SJSA1 (cell line): Measurements from ENCODE around the gene TGM1. TPM values are rescaled to one million over a fixed set of nuclear protein-coding genes. Genes with fewer than 3 reads are reported as not detected.
"Not testable (repeated sequence)": the region's sequence is repeated elsewhere in the genome, so short reads cannot be mapped to it uniquely, and the experiment has no call there.

ENCODE experiments used
- DNase-seq, 2 experiments: peaks; one replicate each; pipeline ENCODE4 v3.0.0-alpha.2; 2015 to 2020; ENCODE audit warnings: low spot score in 2 of 2, low read depth in 1 of 2
- H3K27ac ChIP-seq: fragments of 250-450 bp; sonication (Bioruptor Pico); 2 replicates; pipeline ENCODE4 v1.5.1; 2020; ENCODE audit warnings: mild to moderate bottlenecking, moderate library complexity
- H3K27me3 ChIP-seq: fragments of 250-450 bp; sonication (Bioruptor Pico); replicated peaks from 2 replicates; pipeline ENCODE4 v1.5.1; 2020; ENCODE audit warnings: mild to moderate bottlenecking, moderate library complexity
- H3K36me3 ChIP-seq: fragments of 250-450 bp; sonication (Bioruptor Pico); 2 replicates; pipeline ENCODE4 v1.5.1; 2020; ENCODE audit warnings: mild to moderate bottlenecking
- H3K4me1 ChIP-seq: fragments of 250-450 bp; sonication (Bioruptor Pico); replicated peaks from 2 replicates; pipeline ENCODE4 v1.6.1; 2021; ENCODE audit warnings: mild to moderate bottlenecking
- H3K4me3 ChIP-seq: fragments of 250-450 bp; sonication (Bioruptor Pico); 2 replicates; pipeline ENCODE4 v1.5.1; 2020; ENCODE audit warnings: mild to moderate bottlenecking
- H3K9me3 ChIP-seq: fragments of 250-450 bp; sonication (Bioruptor Pico); replicated peaks from 2 replicates; pipeline ENCODE4 v1.5.1; 2020; ENCODE audit warnings: mild to moderate bottlenecking
- total RNA-seq: library from RNA; depleted of rRNA; stranded (reverse); fragments of >200 nt; shearing (Covaris generic); gene quantifications from 2 replicates; pipeline ENCODE4 v1.2.3, GENCODE V29; 2014

The TGM1 gene
- total RNA-seq, 1 experiment from 2014 or later: 0.76 TPM

- Histone ChIP-seq H3K4me3 (peak within 1 kb of the TSS; percentile 47), H3K4me1 (peaks cover 13% of the 10 kb centered on the region), H3K36me3 (peaks cover 41% of the 10 kb centered on the region), H3K27ac (0 out of 2 replicates have a peak within 1 kb of the TSS, but pooled peaks have one; percentile 1), H3K27me3 (no peaks in the 10 kb centered on the region), H3K9me3 (no peaks in the 10 kb centered on the region)
- DNase-seq: peak; percentile 72 to 76
Observed at GRCh38 chr14:24215495-24216344, 47.3 kb downstream of the TGM1 start, which contains the start of gene MDP1. TSS of gene MDP1 (minus strand) at chr14:24216066. CDS start at chr14:24215955, 111 bp downstream.

GRCh38 chr14:24213866-24214662, 48.9 kb downstream of the TGM1 start:
- Histone ChIP-seq H3K9me3 (no peaks in the 10 kb centered on the region), H3K27me3 (no peaks in the 10 kb centered on the region), H3K4me1 (peaks cover 13% of the 10 kb centered on the region), H3K4me3 (peak overlapping the region; percentile 62), H3K27ac (no peak overlapping the region; the same call in 1 of the 2 replicates), H3K36me3 (peaks cover 56% of the 10 kb centered on the region)
- DNase-seq: no peak

DNA sequence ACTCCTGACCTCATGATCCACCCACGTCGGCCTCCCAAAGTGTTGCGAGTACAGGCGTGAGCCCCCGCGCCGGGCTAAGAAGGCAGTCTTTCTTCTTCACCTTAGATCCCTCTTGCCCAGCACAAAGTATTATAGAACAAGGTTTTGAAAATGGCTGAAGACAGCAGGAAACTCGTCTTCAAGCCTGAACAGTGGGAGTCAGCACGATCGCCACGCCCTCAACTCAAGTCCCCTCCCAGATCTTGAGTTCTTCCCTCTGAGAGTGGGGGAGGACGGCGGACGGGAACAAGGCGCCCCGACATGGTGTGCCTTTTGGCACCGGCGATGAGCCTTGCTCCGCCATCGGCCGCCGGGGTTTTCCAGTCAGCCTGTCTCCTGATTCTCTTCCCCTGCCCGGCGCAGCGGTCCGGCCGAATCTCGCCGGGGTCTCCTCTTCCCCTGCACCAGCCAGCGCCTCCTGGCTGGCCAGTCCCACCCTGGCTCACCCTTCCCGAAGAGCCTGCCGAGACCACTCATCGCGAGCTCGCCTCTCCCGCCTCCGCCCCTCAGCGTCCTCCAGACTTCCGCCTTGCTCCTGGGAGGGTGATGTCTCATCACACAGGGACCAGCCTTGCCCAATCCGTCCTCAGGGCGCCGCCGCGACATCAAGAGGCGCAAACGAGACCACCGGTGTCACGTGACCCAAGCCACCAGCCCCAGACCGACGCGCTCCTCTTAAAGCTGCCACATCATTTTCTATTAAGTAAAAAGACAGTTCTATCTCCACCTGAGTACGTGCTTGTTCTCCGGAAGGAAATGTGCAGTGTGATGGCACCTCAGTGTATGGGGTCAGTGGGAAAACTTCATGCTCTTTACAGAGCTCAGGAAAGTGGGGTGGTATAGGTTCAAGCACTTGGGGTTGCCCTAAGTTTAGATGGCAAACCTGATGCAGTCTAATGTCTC, 49.8 kb downstream of the TGM1 start, which contains the start of gene CHMP4A:
TSS of gene CHMP4A (minus strand) at position 565 of the 942 bp plus-strand sequence. CDS start at position 516, 49 bp downstream.
- Histone ChIP-seq H3K36me3 (peaks cover 55% of the 10 kb centered on the region), H3K27ac (peak within 1 kb of the TSS; percentile 93), H3K27me3 (no peaks in the 10 kb centered on the region), H3K4me1 (peaks cover 13% of the 10 kb centered on the region), H3K4me3 (peak within 1 kb of the TSS; percentile 62), H3K9me3 (no peaks in the 10 kb centered on the region)
- peak; percentile 97 to 98 for DNase-seq

DNA sequence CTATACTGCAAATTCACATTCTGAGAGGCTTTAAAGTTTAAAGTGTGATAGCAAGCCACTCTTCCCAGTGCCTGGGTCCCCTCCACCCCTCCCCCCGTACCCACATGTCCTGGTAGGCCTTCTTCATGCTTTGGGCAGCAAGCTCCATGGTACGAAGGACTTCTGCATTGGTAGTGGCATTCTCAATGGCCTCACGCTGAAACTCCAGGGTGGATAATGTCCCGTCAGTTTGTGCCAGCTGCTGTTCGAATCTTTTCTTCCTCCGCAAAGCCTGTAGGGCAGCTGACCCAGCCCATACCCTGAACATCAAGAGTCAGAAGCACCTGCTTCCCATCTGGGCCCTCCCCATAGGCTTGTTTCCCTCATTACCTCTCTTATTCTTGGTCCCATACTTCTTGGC, 51.7 kb downstream of the TGM1 start:
- Histone ChIP-seq H3K4me3 (no peak overlapping the region), H3K27me3 (no peaks in the 10 kb centered on the region), H3K4me1 (peaks cover 13% of the 10 kb centered on the region), H3K27ac (no peak overlapping the region), H3K9me3 (no peaks in the 10 kb centered on the region), H3K36me3 (peaks cover 55% of the 10 kb centered on the region)
- DNase-seq: no peak

- no peak overlapping the region for H3K27ac ChIP-seq
- H3K36me3 ChIP-seq: peaks cover 54% of the 10 kb centered on the region
- no peaks in the 10 kb centered on the region for H3K27me3 ChIP-seq
- DNase-seq: no peak
- peaks cover 4% of the 10 kb centered on the region; the same call in 1 of the 2 replicates for H3K4me1 ChIP-seq
- H3K4me3 ChIP-seq: no peak overlapping the region
- H3K9me3 ChIP-seq: no peaks in the 10 kb centered on the region
Observed at GRCh38 chr14:24207625-24208024, 55.4 kb downstream of the TGM1 start.

GRCh38 chr14:24207104-24207551, 55.8 kb downstream of the TGM1 start:
- Histone ChIP-seq H3K4me1 (peaks cover under 1% of the 10 kb centered on the region; the same call in 1 of the 2 replicates), H3K9me3 (no peaks in the 10 kb centered on the region), H3K36me3 (peaks cover 54% of the 10 kb centered on the region), H3K4me3 (no peak overlapping the region), H3K27me3 (no peaks in the 10 kb centered on the region), H3K27ac (no peak overlapping the region)
- DNase-seq: no peak

- no peaks in the 10 kb centered on the region for H3K4me1 ChIP-seq
- DNase-seq: no peak
- H3K4me3 ChIP-seq: no peak overlapping the region
- H3K36me3 ChIP-seq: peaks cover 50% of the 10 kb centered on the region
- no peak overlapping the region for H3K27ac ChIP-seq
- H3K9me3 ChIP-seq: no peaks in the 10 kb centered on the region
- H3K27me3 ChIP-seq: no peaks in the 10 kb centered on the region
Observed at GRCh38 chr14:24206260-24207103, 56.5 kb downstream of the TGM1 start.

DNA sequence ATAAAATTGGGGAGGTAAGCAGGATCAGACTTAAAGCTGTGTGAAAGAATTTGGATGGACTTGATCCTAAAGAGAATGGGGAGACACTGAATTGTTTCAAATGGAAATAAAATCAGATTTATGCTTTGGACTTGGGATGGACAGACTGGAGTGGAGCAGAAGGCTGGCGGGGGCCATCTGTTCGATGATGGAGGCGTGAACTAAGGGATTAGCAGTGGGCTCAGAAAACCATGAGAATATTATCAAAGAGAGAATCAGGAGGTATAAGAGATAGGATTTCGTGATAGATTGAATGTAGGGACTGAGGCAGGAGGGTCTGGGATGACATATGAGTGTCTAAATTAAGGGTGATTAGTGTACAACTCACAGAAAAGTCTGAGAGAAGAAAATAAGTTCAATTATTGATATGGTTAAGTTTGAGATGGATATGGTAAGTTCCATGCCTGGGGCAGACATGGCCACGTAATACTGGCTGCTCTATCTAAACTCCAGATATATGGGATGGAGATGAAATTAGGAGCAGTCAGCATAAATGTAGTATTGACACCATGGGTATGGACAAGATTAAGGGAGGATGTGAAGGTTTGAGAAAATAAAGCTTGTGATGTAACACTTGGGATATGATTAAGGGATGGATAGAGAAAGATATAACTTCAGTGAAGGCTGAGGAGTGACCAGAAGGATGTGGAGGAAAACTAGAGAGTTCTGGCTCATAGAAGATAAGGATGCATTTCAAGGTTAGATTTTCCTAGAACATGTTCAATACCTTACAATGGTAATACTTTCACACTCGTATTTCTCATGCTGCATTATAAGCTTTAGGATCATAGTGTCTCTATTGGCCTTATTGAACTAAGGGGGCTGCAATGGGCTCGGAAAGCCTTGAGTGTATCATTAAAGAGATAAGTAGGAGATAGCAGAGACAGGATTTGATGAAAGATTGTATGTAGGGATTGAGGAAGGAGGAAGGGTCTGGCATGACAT, 58.5 kb downstream of the TGM1 start:
- H3K4me1 ChIP-seq: no peaks in the 10 kb centered on the region
- no peak overlapping the region for H3K4me3 ChIP-seq
- no peaks in the 10 kb centered on the region for H3K27me3 ChIP-seq
- H3K36me3 ChIP-seq: peaks cover 30% of the 10 kb centered on the region
- no peaks in the 10 kb centered on the region for H3K9me3 ChIP-seq
- H3K27ac ChIP-seq: no peak overlapping the region
- no peak for DNase-seq

- not testable (repeated sequence) for H3K27me3 ChIP-seq, H3K4me1 ChIP-seq, H3K4me3 ChIP-seq, DNase-seq, H3K9me3 ChIP-seq, H3K27ac ChIP-seq
- peaks cover 27% of the 10 kb centered on the region for H3K36me3 ChIP-seq
Observed at GRCh38 chr14:24203249-24203886, 59.6 kb downstream of the TGM1 start.

GRCh38 chr14:24202538-24202937, 60.4 kb downstream of the TGM1 start:
- H3K9me3 ChIP-seq: not testable (repeated sequence)

More at GRCh38 chr14:24202538-24202937, 60.4 kb downstream of the TGM1 start:
- peaks cover 18% of the 10 kb centered on the region for H3K36me3 ChIP-seq
- not testable (repeated sequence) for H3K4me3 ChIP-seq, H3K27ac ChIP-seq, H3K27me3 ChIP-seq, H3K4me1 ChIP-seq, DNase-seq
